COLO668 (cell line): ENCODE data around the gene SLC8A3.

Experiments used
- DNase-seq: peaks from one replicate; lab custom pipeline; 2025; ENCODE audit not compliant: unreplicated experiment; lab: John Stamatoyannopoulos, UW

SLC8A3 gene

DNA sequence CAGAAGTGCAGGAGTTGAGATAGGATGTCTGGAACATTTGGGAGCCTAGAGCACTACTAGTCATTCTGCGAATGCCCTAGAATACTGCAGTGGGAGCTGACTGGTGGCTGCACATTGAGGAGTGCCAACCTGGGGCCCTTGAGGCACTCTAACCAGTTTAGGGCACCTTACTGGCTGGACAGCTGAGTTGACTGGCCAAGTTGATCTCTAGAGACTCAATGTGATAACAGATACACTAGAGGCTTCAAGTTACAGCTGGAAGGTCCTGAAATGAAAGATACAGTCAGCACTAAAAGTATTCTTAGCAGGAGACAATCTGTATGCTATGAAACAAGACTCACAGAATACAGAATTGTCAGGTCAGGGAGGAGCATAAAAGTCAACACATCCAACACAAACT lies 8.0 kb downstream of the SLC8A3 start:
- no peak for DNase-seq

DNA sequence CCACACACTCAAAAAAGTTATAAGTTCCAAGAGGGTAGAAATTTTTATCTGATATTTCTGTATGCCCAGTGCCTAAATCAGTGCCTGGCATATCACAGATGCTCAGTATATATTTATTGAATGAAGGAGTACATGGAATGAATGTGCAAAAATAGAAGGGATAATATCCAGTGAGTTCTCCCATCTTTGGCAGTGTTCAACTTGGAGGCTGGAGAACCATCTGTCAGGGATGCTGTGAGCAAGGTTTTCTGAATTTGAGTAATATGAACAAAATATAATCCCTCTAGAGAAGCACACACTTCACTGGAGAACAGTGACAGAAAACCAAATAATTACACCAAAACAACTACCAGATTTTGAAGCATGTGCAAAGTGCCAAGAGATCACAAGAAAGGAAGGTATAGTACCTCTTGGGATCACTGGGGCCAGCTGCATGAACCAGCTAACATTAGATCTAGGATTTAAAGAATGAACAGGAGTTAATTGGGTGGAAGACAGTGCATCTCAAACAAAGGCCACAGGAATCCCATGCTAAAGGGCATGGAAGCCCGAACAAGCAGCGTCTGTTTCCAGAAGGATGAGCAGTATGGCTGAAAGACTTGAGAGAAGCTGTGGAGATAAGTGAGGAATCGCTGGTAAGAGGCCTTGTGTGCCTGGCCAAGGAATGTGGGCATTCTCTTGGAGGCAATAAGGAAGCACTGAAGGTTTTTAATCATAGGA lies 11.5 kb downstream of the SLC8A3 start:
- DNase-seq: no peak

DNA sequence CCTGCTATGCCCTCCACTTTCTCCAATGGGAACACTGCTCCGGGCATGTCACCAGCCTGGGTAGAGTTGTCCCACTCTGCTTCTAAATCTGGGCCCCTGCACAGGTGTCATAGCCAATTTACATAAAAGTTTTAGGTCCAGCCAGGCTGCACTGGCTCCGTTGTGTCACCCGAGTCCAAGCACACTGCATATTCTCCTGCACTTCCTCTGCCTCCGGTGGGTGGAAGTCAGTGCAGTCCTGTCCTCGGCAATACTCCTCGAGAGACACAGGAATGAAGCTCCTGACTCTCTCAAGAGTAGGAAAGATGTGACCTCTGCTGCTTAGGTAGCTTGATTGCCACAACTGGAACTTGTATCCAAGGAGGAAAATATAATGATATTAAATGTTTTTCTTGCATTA lies 15.2 kb downstream of the SLC8A3 start:
- no peak for DNase-seq

DNA sequence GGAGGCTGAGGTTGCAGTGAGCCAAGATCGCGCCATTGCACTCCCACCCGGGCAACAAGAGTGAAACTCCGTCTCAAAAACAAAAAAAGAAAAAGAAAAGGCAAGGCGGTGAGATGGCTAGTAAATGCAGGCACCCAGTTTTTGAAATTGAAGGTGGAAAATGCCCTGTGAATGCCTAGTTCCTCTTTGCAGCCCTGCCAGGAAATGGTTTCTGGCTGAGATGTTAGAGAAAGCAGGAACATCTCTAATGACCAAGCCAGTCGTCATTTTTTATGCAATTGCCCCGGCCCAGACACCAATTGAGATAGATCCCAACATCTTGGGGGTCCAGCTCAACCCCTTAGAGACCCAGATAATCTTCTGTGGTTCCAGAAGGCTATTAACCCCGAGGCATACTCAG lies 17.0 kb downstream of the SLC8A3 start:
- DNase-seq: no peak

DNA sequence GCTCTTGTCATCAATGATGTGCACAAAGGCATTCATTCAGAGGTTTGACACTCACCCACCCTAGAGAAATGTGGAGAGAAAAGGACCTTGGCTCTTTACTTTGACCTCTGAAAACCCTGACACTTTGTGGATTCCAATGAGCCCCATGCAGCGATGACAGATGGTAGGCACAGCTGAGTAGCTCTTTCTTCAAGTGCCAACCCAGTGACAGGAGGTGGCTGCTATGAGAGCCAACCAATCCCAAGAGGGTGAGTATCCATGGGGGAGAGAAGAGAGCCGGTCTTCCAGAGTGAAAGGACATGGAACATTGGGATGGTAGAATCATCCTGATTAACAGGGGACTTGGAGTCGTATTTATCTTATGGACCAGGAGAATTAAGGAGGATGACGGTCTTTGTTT lies 17.8 kb downstream of the SLC8A3 start:
- DNase-seq: no peak

DNA sequence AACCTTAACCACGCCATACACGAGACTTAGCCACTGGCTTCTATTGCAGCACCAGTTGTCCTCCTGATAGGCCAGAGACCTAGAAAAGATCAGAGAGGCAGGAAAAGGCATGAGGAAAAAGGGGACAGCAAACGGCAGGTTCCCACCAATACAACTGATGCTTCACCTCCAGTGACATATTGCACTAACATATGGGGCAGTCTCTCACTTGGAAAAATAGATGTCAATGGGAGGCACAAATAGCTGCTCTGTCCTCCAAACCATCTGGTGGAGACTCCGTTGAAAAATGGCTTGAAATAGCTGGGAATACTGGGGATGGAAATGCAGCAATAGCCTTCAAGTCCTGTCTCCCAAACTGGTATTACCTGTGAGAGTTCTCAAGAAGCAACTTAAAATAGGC lies 20.3 kb downstream of the SLC8A3 start:
- no peak for DNase-seq

DNA sequence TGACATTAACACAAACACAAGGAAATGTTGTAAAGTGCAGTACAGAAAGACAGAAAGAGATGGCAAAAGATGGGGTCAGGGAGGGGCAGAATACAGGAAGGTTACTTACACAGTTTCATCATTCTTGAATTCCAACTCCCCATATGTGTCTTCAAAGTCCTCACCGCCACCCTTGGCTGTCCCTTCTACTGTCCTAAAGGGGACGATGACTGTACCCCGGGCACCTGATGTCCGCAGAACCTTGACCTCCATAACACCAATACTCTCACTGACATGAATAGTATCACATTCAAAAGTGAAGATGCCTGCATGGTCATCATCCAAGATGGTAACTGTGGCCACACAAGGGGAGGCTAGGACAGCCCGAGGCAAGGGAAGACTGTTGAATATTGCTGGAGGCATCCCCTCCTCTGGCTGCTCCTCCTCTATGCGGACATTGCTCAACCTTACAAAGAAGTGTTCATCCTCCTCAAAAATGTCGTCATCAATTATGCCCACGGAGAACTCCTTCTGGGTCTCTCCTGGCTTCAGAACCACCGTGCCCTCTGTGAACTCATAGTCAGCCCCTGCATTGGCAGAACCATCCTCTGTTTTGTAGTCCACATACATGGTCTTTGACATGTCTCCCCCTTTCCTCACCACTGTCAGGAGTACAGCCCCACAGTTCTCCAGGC lies 22.1 kb downstream of the SLC8A3 start:
- DNase-seq: no peak

DNA sequence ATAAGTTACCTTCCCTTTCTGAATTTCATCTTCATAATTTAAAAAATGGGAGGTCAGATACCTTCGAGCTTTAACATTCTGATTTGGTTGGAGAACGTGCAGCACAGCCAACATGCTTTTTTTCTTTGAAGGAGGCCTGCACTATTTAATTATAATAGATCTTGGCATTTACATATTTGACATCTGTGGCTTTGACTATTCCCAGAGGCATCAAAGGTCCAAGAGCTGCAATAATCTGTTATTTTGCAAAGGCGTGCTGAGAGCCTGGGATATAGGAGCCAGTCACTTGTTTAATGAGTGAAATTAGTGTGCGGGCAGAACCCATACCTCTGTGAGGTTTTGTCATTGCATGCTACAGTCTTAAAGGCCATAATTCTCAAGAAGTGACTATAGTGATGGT lies 26.4 kb downstream of the SLC8A3 start:
- no peak for DNase-seq

DNA sequence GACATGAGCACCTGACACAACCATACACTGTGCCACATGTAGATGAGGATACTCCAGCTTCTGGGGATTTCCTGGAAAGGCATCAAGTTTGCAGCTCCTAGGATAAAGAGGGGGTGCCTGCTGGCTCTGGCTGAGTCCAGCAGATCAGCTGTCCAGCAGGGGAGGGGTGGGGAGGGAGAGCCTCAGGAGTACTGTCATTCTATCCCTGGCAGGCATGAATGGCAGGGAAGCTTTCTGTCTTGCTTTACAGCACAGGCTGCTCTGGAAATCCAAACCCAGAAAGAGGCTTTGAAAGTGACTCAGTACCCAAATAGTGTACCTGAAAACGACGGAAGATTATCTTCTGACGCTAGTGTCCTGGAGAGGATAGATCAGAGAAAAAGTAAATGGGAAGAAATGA lies 32.2 kb downstream of the SLC8A3 start:
- DNase-seq: no peak

DNA sequence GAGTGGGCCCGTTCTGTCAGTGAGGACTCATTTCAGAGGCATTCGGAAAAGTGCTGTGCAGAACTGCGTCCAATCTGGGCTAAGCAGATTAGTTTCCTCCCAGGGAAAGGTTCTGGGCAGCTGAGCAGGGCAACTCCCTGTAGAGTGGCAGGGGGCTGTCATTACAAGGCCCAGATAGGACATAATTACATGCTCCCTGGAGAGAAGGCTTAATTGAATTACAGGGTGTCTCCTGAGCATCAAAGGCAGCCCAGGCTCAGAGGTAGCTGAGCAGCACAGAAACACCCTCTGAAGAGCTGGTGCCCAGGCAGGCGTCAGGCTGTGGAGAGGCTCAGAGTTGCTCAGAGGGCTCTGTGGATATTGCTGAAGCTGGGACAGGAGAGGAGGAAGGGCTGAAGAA lies 36.0 kb downstream of the SLC8A3 start:
- no peak for DNase-seq

DNA sequence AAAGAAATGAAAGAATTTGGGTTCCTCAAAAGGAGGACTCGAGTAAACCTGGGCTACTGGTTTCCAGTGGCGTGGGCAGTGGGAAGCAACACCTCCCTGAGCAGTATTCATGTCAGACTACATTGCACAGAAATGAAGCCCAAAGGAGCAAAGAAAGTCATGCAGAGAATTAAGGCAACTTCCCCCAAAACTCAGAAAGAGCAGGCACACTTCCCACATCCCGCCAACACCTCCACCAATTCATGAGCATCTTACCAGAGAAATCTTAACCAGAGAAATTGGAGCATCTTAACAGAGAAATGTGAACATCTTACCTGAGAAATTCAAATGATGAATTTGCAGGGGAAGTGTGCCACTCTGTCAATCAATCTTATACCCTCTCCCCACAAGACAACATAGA lies 36.7 kb downstream of the SLC8A3 start:
- no peak for DNase-seq

DNA sequence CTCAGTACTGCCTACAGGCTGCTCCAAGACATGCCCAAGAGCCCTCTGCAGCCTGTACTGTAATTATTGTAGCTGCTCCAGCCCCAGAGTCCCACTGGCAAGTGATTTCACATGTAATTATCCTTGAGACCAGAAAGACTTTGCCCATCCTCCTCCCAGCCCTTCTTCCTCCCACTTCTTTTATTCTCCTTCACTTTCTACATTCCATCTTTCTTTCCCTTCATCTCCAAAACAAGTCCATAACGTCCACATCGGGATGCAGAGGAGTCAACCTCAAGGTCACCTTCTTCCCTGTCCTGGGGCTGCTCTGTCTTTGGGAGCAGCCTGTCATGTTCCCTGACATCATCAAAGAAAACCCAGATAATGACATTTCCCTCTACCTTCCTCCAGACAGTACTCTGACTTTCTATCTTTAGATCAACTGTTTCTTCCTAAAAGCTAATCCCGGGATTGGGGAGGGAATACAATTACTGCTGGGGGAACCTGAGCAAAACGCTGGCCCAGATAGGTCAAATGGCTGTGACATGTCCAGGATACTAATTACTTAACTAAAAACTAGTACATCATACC lies 39.1 kb downstream of the SLC8A3 start:
- no peak for DNase-seq

DNA sequence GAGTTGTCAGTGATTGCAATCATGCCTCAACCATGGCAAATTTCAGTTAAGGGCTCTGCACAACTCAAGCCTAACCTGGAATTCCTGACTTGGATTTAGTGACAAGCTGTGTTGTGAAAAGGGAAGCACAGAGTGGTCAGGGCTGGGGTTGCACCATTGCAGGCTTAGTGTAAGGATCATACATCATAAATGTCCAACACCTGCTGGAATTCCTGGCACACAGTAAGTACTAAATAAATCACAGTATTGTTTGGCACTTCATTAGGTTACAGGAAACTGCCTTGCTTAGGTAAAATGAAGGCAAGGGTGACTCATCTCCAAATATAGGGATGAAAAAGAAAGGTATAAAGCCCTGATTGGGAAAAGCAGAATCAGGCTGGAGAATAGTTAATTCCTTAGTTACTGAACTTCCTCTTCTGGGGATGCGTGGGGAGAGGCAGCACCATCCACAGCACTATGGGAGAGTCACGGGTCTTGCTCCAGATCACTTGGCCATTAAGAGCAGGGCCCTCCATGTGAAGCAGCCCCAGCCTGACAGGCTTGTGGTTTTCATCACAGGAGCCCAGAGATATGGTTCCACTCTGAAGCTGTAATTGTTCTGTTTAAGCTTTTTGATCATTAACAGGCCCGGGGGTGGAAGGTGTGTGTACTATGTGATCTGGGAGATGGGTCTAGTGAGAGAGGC lies 39.7 kb downstream of the SLC8A3 start:
- no peak for DNase-seq

DNA sequence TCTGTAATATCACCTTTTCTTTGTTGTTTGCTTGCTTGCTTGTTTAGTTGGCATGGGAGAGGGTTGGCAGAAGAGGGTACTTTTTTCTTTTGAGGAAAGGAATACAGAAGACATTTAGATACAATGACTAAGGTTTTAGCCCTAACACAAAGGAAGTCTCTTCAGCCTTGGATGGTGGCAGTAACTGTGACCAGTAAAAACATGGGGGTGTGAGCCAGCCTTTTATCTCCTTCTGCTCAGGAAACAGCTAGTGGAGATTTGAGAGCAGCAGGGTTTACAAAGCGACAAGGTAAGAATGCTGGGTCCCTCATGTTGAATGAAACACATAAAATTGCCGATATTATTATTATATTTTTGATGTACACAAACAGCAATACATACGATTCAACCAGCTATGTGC lies 40.4 kb downstream of the SLC8A3 start:
- DNase-seq: no peak

DNA sequence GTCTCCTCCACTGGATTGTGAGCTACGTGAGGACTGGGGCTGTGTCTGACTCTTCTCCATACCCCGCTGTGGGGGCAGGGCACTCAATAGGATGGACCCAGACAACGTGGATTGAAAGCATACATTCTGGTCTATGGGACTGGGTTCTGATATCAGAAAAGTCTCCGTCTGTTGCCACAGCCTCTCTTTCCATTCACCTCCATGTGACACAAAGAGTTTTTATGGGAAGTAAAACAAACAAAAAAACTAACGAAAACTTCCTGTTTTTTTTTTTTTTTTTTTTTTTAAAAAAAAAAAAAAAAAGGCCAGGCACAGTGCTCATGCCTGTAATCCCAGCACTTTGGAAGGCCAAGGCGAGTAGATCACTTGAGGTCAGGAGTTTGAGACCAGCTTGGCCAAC lies 44.7 kb downstream of the SLC8A3 start:
- DNase-seq: no peak

DNA sequence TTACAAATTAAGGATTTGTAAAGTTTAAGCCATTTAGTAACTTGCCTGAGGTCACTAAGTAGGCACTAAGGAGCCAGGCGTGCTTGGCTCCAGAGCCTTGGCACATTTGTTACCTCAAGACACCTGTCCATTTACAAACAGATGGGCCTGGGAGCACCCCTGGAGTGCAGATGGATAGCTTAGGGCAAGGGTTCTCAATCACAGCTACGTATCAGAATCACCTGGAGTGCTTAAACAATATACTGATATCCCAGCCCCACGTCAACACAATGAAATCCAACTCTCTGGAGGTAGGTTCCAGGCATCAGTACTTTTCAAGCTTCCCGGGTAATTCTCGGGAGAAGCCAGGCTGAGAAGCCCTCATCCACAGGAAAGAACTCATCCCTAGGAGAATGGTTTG lies 45.4 kb downstream of the SLC8A3 start:
- no peak for DNase-seq

DNA sequence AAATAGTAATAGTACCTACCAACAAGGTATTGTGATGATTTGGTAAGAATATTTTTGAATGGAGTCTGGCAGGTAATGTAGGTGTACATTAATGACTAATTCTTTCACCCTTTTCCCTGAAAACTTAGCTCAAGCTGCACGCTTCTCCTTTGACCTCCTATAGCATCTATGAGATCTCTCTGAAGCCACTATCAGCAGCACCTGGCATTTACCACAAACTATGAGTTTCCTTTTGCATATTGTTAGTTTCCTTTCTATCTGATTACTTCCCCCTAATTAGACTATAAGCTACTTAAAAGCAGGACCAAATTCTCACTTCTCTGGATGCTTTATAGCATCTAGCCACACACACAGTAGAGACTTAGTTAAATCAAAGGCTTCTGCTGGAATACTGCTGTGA lies 48.1 kb downstream of the SLC8A3 start:
- DNase-seq: no peak

DNA sequence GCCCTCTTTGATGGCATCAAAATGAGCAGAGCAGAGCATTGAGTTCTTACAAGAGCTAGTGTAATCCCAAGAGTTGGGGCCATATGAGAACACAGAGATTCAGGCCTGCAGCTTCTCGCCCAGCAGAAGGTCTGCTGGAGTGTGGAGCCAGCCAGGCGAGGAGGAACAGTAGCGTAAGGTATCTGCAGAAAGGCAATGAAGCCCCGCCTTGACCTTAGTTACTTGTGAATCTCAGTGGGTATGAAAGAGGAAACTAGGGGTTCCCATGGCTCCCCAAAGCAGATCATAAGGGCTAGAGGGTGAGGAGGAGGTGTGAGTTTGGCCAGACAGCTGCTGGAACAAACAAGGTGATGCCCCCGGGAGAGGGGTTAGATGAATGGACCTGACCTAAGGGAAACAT lies 49.4 kb downstream of the SLC8A3 start:
- DNase-seq: no peak

DNA sequence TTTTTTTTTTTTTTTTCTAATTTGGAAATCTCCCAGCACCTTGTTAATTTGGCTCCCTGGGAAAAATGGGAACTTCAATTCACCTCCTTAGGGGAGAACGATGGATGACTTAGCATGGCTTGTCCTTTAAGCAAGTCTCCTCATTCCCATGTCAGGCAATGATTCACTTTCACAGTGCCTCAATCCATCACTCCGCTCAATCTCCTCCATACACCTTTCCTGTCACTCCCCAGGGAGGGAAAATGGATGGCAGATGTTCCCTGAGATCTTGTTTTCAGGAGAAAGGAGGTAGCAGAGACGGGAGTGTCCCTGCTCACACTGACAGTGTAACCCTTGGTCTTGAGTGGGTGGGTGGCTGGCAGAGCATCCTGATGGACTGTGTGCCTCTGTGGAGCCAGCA lies 51.0 kb downstream of the SLC8A3 start:
- DNase-seq: no peak

DNA sequence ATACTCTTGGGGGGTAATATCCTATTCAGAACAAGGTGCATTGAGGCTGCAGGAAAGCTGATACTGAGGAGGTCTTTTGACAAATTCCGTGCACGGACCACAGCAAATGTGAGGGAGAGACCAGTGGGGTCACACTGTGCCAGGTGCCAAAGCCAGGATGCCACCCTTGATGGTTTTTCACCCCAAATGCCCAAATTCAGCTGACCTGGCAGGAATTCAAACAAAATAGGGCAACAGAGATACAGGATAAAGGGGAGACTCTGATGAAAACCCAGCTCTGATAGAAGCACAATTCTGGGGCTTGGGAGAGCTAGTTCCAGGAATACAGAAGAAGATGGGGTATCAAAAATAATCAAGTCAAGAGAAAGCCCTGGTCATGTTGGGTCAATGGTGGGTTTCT lies 55.3 kb downstream of the SLC8A3 start:
- no peak for DNase-seq

DNA sequence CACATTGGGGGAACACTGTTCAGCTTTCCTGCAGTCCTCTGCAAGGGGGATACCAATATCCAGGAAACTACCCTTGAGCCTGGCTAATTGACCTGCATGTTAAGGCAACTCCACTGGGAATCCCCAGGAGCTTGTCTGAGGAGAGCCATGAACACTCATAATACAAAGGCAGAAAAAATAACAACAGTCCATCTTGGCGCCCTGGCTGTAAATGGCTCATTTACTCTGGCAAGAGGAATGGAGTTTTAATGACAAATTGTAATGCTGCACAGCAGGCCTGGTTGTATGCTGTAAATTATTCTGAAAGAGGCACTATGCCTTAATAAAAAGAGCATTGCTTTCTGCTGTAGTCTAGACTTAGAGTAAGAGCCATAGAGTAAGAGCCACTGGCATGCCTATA lies 58.3 kb downstream of the SLC8A3 start:
- DNase-seq: peak; percentile 17

DNA sequence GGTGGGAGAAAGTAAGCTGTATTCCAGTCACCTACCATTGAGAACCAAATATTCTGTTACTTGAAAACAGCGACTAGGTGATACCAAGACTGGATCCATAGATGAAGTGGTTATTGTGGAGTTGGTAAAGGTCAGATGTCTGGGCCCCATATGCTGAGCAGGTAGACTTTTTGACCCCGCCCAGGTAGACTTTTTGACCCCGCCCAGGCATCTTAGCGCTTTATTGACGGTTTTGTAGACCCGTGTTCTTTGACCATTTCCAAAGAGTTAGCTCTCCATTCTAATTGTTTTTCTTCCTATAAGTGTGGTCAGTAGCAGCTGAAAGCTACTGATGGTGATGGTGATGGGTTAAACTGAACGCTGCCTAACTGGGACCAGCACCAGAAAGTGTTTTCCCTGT lies 61.6 kb downstream of the SLC8A3 start:
- no peak for DNase-seq
